Endothelial cell of umbilical vein (primary cell): Measurements from ENCODE around the gene PCNX1. TPM values are rescaled to one million over a fixed set of nuclear protein-coding genes. Genes with fewer than 3 reads are reported as not detected.

Experiments
- BruUV-seq: library from RNA; stranded (reverse); fragments of 400-500 nt; replicated peaks from 2 replicates; lab custom pipeline; 2021; lab: Mats Ljungman, UMichigan
- CTCF ChIA-PET: fragments of 300-600, 350-600 bp; sonication (Branson Sonifier 250); formaldehyde crosslinking; loops from one replicate; lab custom pipeline; 2021; ENCODE audit warnings: antibody characterized with exemption, inconsistent platforms; lab: Charles Lee
- POLR2A ChIA-PET: fragments of 300-600, 350-600 bp; sonication (Branson Sonifier 250); formaldehyde crosslinking; loops from one replicate; lab custom pipeline; 2021; ENCODE audit warnings: antibody characterized with exemption, inconsistent platforms; lab: Charles Lee
- DNase-seq: peaks from one replicate; pipeline ENCODE4 v3.0.0-alpha.2; 2011; ENCODE audit warnings: low read depth, low spot score
- FAIRE-seq: peaks from 2 replicates; lab custom pipeline; 2011; peaks lifted over from hg19 to GRCh38; lab: Jason Lieb, UNC
- H2AFZ ChIP-seq: 2 replicates; pipeline ENCODE4 v1.6.0; 2012; ENCODE audit warnings: low read depth, low read length, control low read depth, inconsistent platforms
- H3K27ac ChIP-seq: 2 replicates; pipeline ENCODE4 v1.5.1; 2011; ENCODE audit warnings: low read depth, mild to moderate bottlenecking, control low read depth, low read length, moderate library complexity; ENCODE audit not compliant: insufficient read depth
- H3K27me3 ChIP-seq, 2 experiments: 2 replicates each; pipeline versions ENCODE4 v1.6.0 to v1.6.1; 2011; ENCODE audit warnings: low read length in 2 of 2, mixed read lengths in 1 of 2; ENCODE audit not compliant: control insufficient read depth in 2 of 2, insufficient read depth in 2 of 2
- H3K36me3 ChIP-seq, 2 experiments: 2 replicates in 1 of 2; 3 replicates in 1 of 2; pipeline ENCODE4 v1.5.1; 2011; ENCODE audit warnings: low read length in 2 of 2, mild to moderate bottlenecking in 1 of 2, moderate library complexity in 1 of 2; ENCODE audit not compliant: control insufficient read depth in 2 of 2, insufficient read depth in 2 of 2; ENCODE audit errors: extremely low read depth in 1 of 2
- H3K4me1 ChIP-seq: 3 replicates; pipeline ENCODE4 v1.5.1; 2011; ENCODE audit warnings: mild to moderate bottlenecking, low read length; ENCODE audit not compliant: control insufficient read depth, insufficient read depth; ENCODE audit errors: extremely low read depth
- H3K4me2 ChIP-seq: 2 replicates; pipeline ENCODE4 v1.6.1; 2011; ENCODE audit warnings: low read length, control low read depth, mixed read lengths; ENCODE audit not compliant: insufficient read depth
- H3K4me3 ChIP-seq, 3 experiments: fragments of 200-600 bp in 1 of 3; sonication (generic), shearing (Covaris generic) in 1 of 3; replicated peaks in 1 of 3; 2 replicates each; pipeline ENCODE4 v1.5.1; 2011 to 2016; ENCODE audit warnings: control low read depth in 3 of 3, low read length in 3 of 3, mild to moderate bottlenecking in 2 of 3, inconsistent platforms in 1 of 3, low read depth in 1 of 3, moderate library complexity in 1 of 3; ENCODE audit not compliant: insufficient read depth in 1 of 3
- H3K79me2 ChIP-seq: 2 replicates; pipeline ENCODE4 v1.6.0; 2012; ENCODE audit warnings: low read length, inconsistent platforms; ENCODE audit not compliant: control insufficient read depth, insufficient read depth
- H3K9ac ChIP-seq: replicated peaks from 2 replicates; pipeline ENCODE3; 2011; ENCODE audit warnings: low read length, control low read depth; ENCODE audit not compliant: insufficient read depth; ENCODE audit errors: extremely low read depth
- H3K9me1 ChIP-seq: replicated peaks from 3 replicates; pipeline ENCODE4 v1.6.0; 2011; ENCODE audit warnings: mild to moderate bottlenecking, low read length; ENCODE audit not compliant: control insufficient read depth, insufficient read depth; ENCODE audit errors: extremely low read depth
- H3K9me3 ChIP-seq: replicated peaks from 2 replicates; pipeline ENCODE4 v1.5.1; 2012; ENCODE audit warnings: low read length, inconsistent platforms; ENCODE audit not compliant: control insufficient read depth, insufficient read depth
- H4K20me1 ChIP-seq: replicated peaks from 2 replicates; pipeline ENCODE3; 2011; ENCODE audit warnings: mild to moderate bottlenecking, low read length; ENCODE audit not compliant: control insufficient read depth, insufficient read depth; ENCODE audit errors: extremely low read depth
- CTCF ChIP-seq, 2 donors: IDR thresholded peaks; 1 replicate in 1 of 2; 2 replicates in 1 of 2; pipeline ENCODE4 v1.5.1; 2011; ENCODE audit warnings: low read length in 2 of 2, mild to moderate bottlenecking in 2 of 2, moderate library complexity in 2 of 2, control low read depth in 1 of 2, inconsistent platforms in 1 of 2, low read depth in 1 of 2; ENCODE audit not compliant: insufficient read depth in 1 of 2; ENCODE audit errors: extremely low read depth in 1 of 2
- EZH2 ChIP-seq: IDR thresholded peaks from 2 replicates; pipeline ENCODE4 v1.6.1; 2012; ENCODE audit warnings: borderline replicate concordance, low read depth, mild to moderate bottlenecking, moderate library complexity, low read length, inconsistent platforms; ENCODE audit not compliant: severe bottlenecking
- FOS ChIP-seq: IDR thresholded peaks from 2 replicates; pipeline ENCODE4 v1.6.1; 2011; ENCODE audit warnings: mild to moderate bottlenecking, low read length, moderate library complexity, borderline replicate concordance; ENCODE audit not compliant: insufficient read depth
- GATA2 ChIP-seq: IDR thresholded peaks from 2 replicates; pipeline ENCODE4 v1.7.0; 2011; ENCODE audit warnings: low read depth, mild to moderate bottlenecking, moderate library complexity, mixed read lengths, low read length; ENCODE audit not compliant: insufficient read length, insufficient read depth
- JUN ChIP-seq: IDR thresholded peaks from 2 replicates; pipeline ENCODE4 v1.6.1; 2011; ENCODE audit warnings: borderline replicate concordance, low read depth; ENCODE audit not compliant: insufficient read length, insufficient read depth
- MAX ChIP-seq: IDR thresholded peaks from 2 replicates; pipeline ENCODE4 v1.6.1; 2011; ENCODE audit not compliant: insufficient read depth, insufficient read length
- MYC ChIP-seq: IDR thresholded peaks from one replicate; pipeline ENCODE4 v1.6.1; 2011; ENCODE audit warnings: mild to moderate bottlenecking, low read depth, low read length
- POLR2A ChIP-seq: IDR thresholded peaks from 2 replicates; pipeline ENCODE4 v1.6.1; 2012; ENCODE audit warnings: low read depth, mild to moderate bottlenecking, control low read depth, low read length
- POLR2AphosphoS5 ChIP-seq: IDR thresholded peaks from 2 replicates; pipeline ENCODE4 v1.6.1; 2012; ENCODE audit warnings: low read depth, mild to moderate bottlenecking, control low read depth, low read length, moderate library complexity; ENCODE audit not compliant: insufficient read depth
- dilution Hi-C: fragments of 300-500 bp; cut with MboI; formaldehyde crosslinking; loops from one replicate; pipeline ENCODE4 v1.15.0; 2019; ENCODE audit warnings: low sequenced_read_pairs; ENCODE audit not compliant: extremely low pct_ligation_motif_present
- intact Hi-C: fragments of 100-400 bp; cut with micrococcal nuclease; formaldehyde crosslinking; loops from one replicate; pipeline ENCODE4 v1.10.0; 2022
- polyA plus RNA-seq, 4 experiments: library from polyadenylated mRNA; depleted of rRNA in 3 of 4; stranded (reverse) in 3 of 4; unstranded in 1 of 4; fragments of >200 nt; gene quantifications; 2 replicates each; pipeline versions ENCODE4 v1.2.1 to v1.2.3, GENCODE V29; 2011 to 2012; ENCODE audit warnings: missing spikeins in 1 of 4
- total RNA-seq: library from RNA; stranded (reverse); gene quantifications from 2 replicates; pipeline ENCODE4 v1.2.3, GENCODE V29; 2021

The PCNX1 gene
- total and polyA plus RNA-seq, 2 donors (not counting 3 experiments of a cell fraction or from before 2014, with no cell fraction given) = 21.4 to 40.5 TPM

- Histone ChIP-seq H3K79me2 (no peaks in the 10 kb centered on the region), H3K27me3 (no peaks in the 10 kb centered on the region), H3K4me1 (peaks cover 9% of the 10 kb centered on the region), H3K36me3 (no peaks in the 10 kb centered on the region), H3K4me2 (no peak overlapping the region), H3K9me1 (no peaks in the 10 kb centered on the region), H3K9ac (no peak overlapping the region), H3K4me3 (no peak overlapping the region), H3K9me3 (no peaks in the 10 kb centered on the region), H2AFZ (no peak overlapping the region), H3K27ac (no peak overlapping the region), H4K20me1 (no peaks in the 10 kb centered on the region)
- no TSS peak for BruUV-seq
- ChIA-PET POLR2A (no interaction called here), CTCF (interaction anchor here (1.4 to 5.0 kb wide), 2 partner anchors 31 to 617 kb away, joined by 3 to 74 read pairs; no protein-coding TSS in a partner anchor)
- TF ChIP-seq EZH2 (no peak), MAX (no peak), CTCF (IDR thresholded peaks at IDR 0.05; ENCODE audit: extremely low read depth in 1 of 2, insufficient read depth in 1 of 2, low read depth in 1 of 2, low read length in 2 of 2) (no peak)
- no peak for FAIRE-seq
- no peak for DNase-seq
- intact Hi-C loops = no loop called here
- dilution Hi-C loops = no loop called here
These were observed 228.2 kb downstream of the PCNX1 start for GRCh38 chr14:71135496-71135895.

GRCh38 chr14:71135911-71136310, 228.7 kb downstream of the PCNX1 start:
- no TSS peak for BruUV-seq
- CTCF ChIA-PET = interaction anchor here (4.8 to 5.0 kb wide), 2 partner anchors 616 to 719 kb away, joined by 59 to 74 read pairs; no protein-coding TSS in a partner anchor
- Histone ChIP-seq H3K36me3 (no peaks in the 10 kb centered on the region), H3K9me3 (no peaks in the 10 kb centered on the region), H3K79me2 (no peaks in the 10 kb centered on the region), H3K27ac (no peak overlapping the region), H2AFZ (no peak overlapping the region), H3K4me3 (no peak overlapping the region), H3K4me2 (no peak overlapping the region), H3K27me3 (no peaks in the 10 kb centered on the region), H3K4me1 (peaks cover 6% of the 10 kb centered on the region), H3K9ac (no peak overlapping the region), H4K20me1 (no peaks in the 10 kb centered on the region), H3K9me1 (no peaks in the 10 kb centered on the region)
- DNase-seq (no peak), FAIRE-seq (no peak)
- TF ChIP-seq POLR2A = no peak
- TF ChIP-seq JUN = no peak
- TF ChIP-seq POLR2AphosphoS5 = no peak
- TF ChIP-seq CTCF (IDR thresholded peaks at IDR 0.05; ENCODE audit: extremely low read depth in 1 of 2, insufficient read depth in 1 of 2, low read depth in 1 of 2, low read length in 2 of 2) = no peak
- no peak for TF ChIP-seq EZH2
- no peak for TF ChIP-seq MYC
- TF ChIP-seq GATA2 = no peak
- TF ChIP-seq MAX = no peak
- TF ChIP-seq FOS = no peak
- dilution Hi-C loops = no loop called here
- intact Hi-C loops = no loop called here
- POLR2A ChIA-PET = no interaction called here
